MCF 10A (cell line): ENCODE measurements around the gene SDC4. TPM values are rescaled to one million over a fixed set of nuclear protein-coding genes. Genes with fewer than 3 reads are reported as not detected.
A peak's percentile ranks its signal among the peaks of the same experiment; 100 is the strongest.

ENCODE experiments used
- BruUV-seq: library from RNA; stranded (reverse); fragments of 400-500 nt; replicated peaks from 2 replicates; lab custom pipeline; 2021; lab: Mats Ljungman, UMichigan
- CTCF ChIA-PET: fragments of 300-600 bp; sonication (Branson Sonifier 250); formaldehyde crosslinking; extraction: SDS; loops from one replicate; lab custom pipeline; 2021; ENCODE audit warnings: antibody characterized with exemption, inconsistent platforms; lab: Yijun Ruan, JAX
- POLR2A ChIA-PET: fragments of 300-600, 350-650 bp; sonication (Branson Sonifier 250); formaldehyde crosslinking; extraction: SDS; loops from one replicate; lab custom pipeline; 2020; ENCODE audit warnings: antibody characterized with exemption, inconsistent platforms; lab: Yijun Ruan, JAX
- DNase-seq: peaks from one replicate; pipeline ENCODE4 v3.0.0-alpha.2; 2018; ENCODE audit not compliant: unreplicated experiment
- H3K27ac Mint-ChIP-seq: one replicate; pipeline ENCODE4 v1.8.0; 2022; ENCODE audit warnings: mild to moderate bottlenecking, low read depth, mixed read lengths; ENCODE audit not compliant: unreplicated experiment
- H3K27me3 Mint-ChIP-seq: one replicate; pipeline ENCODE4 v1.8.0; 2022; ENCODE audit warnings: mixed read lengths; ENCODE audit not compliant: insufficient read depth, unreplicated experiment
- H3K36me3 Mint-ChIP-seq: one replicate; pipeline ENCODE4 v1.8.0; 2022; ENCODE audit warnings: mild to moderate bottlenecking, moderate library complexity, mixed read lengths; ENCODE audit not compliant: insufficient read depth, unreplicated experiment
- H3K4me1 Mint-ChIP-seq: one replicate; pipeline ENCODE4 v1.8.0; 2022; ENCODE audit warnings: mixed read lengths; ENCODE audit not compliant: insufficient read depth, unreplicated experiment
- H3K4me3 Mint-ChIP-seq: one replicate; pipeline ENCODE4 v1.8.0; 2022; ENCODE audit warnings: mild to moderate bottlenecking, moderate library complexity, mixed read lengths; ENCODE audit not compliant: unreplicated experiment
- H3K9me3 Mint-ChIP-seq: one replicate; pipeline ENCODE4 v1.8.0; 2022; ENCODE audit warnings: mixed read lengths; ENCODE audit not compliant: unreplicated experiment
- intact Hi-C: fragments of 100-400 bp; cut with micrococcal nuclease; formaldehyde crosslinking; loops from 2 replicates; pipeline ENCODE4 v1.14.1; 2022
- total RNA-seq: library from RNA; stranded (reverse); gene quantifications from 2 replicates; pipeline ENCODE4 v1.2.3, GENCODE V29; 2022
- TF ChIP-seq, protein P1 (sequence below): fragments of 200-600 bp; IDR thresholded peaks from one replicate; pipeline ENCODE4 v1.8.0; 2022; ENCODE audit warnings: antibody characterized with exemption, mild to moderate bottlenecking; ENCODE audit not compliant: unreplicated experiment

The SDC4 gene
- total RNA-seq, 1 experiment from 2014 or later = 209 TPM

DNA sequence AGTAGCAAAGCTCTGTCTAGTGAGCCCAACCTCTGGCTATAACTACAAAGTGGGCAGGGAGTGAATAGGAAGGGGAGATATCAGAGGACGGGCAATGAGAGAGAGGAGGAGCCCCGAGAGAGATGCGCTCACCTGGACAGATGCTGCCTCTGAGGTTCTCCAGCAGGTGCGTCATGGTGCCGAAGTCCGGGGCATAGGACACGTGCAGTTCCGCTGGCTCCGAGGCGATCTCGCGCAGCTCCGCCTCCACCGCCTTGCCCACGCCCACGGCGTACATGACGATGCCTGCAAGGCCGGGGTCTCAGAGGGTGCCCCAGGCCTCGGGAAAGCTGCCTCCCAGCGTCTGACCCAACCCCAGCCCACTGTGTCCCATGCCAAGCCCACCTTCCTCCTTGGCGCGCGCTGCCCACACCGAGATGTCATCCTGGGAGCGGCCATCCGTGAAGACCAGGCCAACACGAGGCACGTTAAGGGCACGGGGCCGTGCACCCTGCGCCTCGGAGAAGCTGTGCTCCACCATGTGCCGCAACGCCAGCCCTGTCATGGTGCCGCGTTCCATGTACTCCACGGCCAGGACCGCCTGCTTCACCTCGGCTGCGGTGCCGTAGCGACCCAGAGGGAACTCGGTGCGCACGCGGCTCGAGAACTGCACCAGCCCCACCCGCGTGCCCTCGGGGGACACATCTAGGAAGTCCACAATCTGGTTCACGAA lies 50.3 kb downstream of the SDC4 start:
- Mint-ChIP-seq H3K27me3 (no peaks in the 10 kb centered on the region), H3K4me1 (no peaks in the 10 kb centered on the region), H3K36me3 (no peaks in the 10 kb centered on the region), H3K9me3 (no peaks in the 10 kb centered on the region), H3K4me3 (no peak overlapping the region), H3K27ac (no peak overlapping the region)
- DNase-seq = no peak
- TF ChIP-seq, protein P1, sequence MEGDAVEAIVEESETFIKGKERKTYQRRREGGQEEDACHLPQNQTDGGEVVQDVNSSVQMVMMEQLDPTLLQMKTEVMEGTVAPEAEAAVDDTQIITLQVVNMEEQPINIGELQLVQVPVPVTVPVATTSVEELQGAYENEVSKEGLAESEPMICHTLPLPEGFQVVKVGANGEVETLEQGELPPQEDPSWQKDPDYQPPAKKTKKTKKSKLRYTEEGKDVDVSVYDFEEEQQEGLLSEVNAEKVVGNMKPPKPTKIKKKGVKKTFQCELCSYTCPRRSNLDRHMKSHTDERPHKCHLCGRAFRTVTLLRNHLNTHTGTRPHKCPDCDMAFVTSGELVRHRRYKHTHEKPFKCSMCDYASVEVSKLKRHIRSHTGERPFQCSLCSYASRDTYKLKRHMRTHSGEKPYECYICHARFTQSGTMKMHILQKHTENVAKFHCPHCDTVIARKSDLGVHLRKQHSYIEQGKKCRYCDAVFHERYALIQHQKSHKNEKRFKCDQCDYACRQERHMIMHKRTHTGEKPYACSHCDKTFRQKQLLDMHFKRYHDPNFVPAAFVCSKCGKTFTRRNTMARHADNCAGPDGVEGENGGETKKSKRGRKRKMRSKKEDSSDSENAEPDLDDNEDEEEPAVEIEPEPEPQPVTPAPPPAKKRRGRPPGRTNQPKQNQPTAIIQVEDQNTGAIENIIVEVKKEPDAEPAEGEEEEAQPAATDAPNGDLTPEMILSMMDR = no peak
- BruUV-seq = no TSS peak
- ChIA-PET POLR2A (no interaction called here), CTCF (interaction anchor here (0.6 to 2.1 kb wide), 7 partner anchors 8 to 950 kb away, joined by 3 to 8 read pairs (median 6); no protein-coding TSS in a partner anchor)
- intact Hi-C loops = no loop called here

DNA sequence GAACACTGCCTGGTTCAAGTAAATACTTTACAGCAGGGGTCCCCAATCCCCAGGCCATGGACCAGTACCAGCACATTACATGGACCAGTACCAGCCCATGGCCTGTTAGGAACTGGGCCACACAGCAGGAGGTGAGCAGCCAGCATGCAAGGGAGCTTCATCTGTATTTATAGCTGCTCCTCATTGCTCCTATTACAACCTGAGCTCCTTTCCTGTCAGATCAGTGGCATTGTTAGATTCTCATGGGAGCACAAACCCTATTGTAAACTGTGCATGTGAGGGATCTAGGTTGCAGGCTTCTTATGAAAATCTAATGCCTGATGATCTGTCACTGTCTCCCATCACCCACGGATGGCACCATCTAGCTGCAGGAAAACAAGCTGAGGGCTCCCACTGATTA lies 53.6 kb downstream of the SDC4 start:
- no peak for DNase-seq
- Mint-ChIP-seq H3K36me3 (no peaks in the 10 kb centered on the region), H3K4me1 (peaks cover 12% of the 10 kb centered on the region), H3K4me3 (no peak overlapping the region), H3K27me3 (no peaks in the 10 kb centered on the region), H3K9me3 (no peaks in the 10 kb centered on the region), H3K27ac (no peak overlapping the region)
- ChIA-PET CTCF (interaction anchor here (0.6 to 7.9 kb wide), 65 partner anchors 8 to 600 kb away, joined by 3 to 167 read pairs (median 5); partner anchors contain the start of genes KCNS1, MATN4, SEMG1 and SLPI), POLR2A (interaction anchor here (1.0 to 2.0 kb wide), 8 partner anchors 36 to 281 kb away, joined by 3 to 11 read pairs (median 4); partner anchors contain the start of gene SLPI)
- intact Hi-C loops = loop anchor here (5.0 kb wide), 2 partner anchors 172 to 407 kb away; partner anchors contain the start of genes WFDC12 and YWHAB
- TF ChIP-seq, protein P1 = no peak
- no TSS peak for BruUV-seq

DNA sequence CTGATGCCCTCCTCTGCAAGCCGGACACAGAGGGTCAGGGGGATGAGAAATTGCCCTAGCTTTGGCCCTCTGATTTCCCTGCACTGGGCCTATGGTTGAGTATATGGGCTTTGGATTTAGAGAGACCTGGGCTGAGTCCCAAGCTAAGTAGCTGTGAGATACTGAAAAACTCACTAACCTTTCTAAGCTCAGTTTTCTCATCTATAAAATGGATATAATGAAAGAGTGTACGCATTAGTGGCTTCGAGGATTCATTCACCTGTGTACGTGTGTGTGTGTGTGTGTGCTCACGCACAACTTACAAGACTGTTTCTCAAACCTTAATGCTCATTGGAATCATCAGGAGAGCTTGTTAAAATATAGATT lies 54.2 kb downstream of the SDC4 start:
- Mint-ChIP-seq H3K27me3 (no peaks in the 10 kb centered on the region), H3K9me3 (no peaks in the 10 kb centered on the region), H3K4me1 (peaks cover 12% of the 10 kb centered on the region), H3K27ac (no peak overlapping the region), H3K4me3 (peak overlapping the region; percentile 64), H3K36me3 (no peaks in the 10 kb centered on the region)
- CTCF ChIA-PET = interaction anchor here (0.6 to 7.9 kb wide), 88 partner anchors 9 to 601 kb away, joined by 3 to 167 read pairs (median 5); partner anchors contain the start of genes KCNS1, MATN4, RBPJL and SEMG1
- BruUV-seq = no TSS peak
- DNase-seq = no peak
- intact Hi-C loops = loop anchor here (5.0 kb wide), 2 partner anchors 172 to 407 kb away; partner anchors contain the start of genes WFDC12 and YWHAB
- POLR2A ChIA-PET = interaction anchor here (0.7 to 2.0 kb wide), 15 partner anchors 25 to 327 kb away, joined by 3 to 11 read pairs (median 4); partner anchors contain the start of gene SLPI
- TF ChIP-seq, protein P1 = no peak
